Measurements from ENCODE around the gene HELZ.
"Not testable (repeated sequence)": the region's sequence is repeated elsewhere in the genome, so short reads cannot be mapped to it uniquely, and the experiment has no call there.

- TF ChIP-seq KDM1A (IDR thresholded peaks at IDR 0.05; ENCODE audit: borderline replicate concordance, low read length); SIN3A (conservative IDR thresholded peaks at IDR 0.05 in 1 of 2, IDR thresholded peaks at IDR 0.05 in 1 of 2; ENCODE audit: low read depth in 1 of 2, low read length in 2 of 2); MAX (IDR thresholded peaks at IDR 0.05); BCL11A (IDR thresholded peaks at IDR 0.05; ENCODE audit: low read depth in 2 of 2, low read length in 2 of 2); CTCF (IDR thresholded peaks at IDR 0.05; ENCODE audit: control extremely low read depth in 1 of 3, insufficient read depth in 1 of 3, low read depth in 1 of 3, low read length in 3 of 3); SUZ12 (IDR thresholded peaks at IDR 0.05; ENCODE audit: low read length): not testable (repeated sequence)
Observed at GRCh38 chr17:67126543-67126942, 118.5 kb downstream of the HELZ start.
